Measurements from ENCODE around the gene F2RL3. TPM values are rescaled to one million over a fixed set of nuclear protein-coding genes. Genes with fewer than 3 reads are reported as not detected.

F2RL3 gene
- polyA plus RNA-seq, 5 donors, result 0.61 to 1.5 (median 1.3) TPM

GRCh38 chr19:16892868-16893685 lies 4.3 kb downstream of the F2RL3 start:
- DNase-seq, result no peak

DNA sequence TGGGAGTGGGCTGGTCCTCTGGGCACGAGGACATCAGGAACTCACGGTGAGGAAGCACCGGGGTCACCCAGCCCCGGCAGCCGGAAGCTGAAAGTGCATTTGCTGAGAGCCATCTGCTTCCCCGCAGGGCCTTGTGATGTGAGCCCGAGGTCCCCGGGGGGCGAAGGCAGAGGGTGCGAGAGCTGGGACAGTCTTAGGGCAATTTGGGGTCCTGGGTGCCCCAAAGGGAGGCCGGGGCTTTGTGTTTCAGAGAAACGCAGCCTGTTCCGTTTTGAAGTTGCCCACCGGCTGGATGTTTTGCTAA lies 4.8 kb downstream of the F2RL3 start:
- no peak for DNase-seq

- no peak for DNase-seq
These were observed 5.3 kb downstream of the F2RL3 start for GRCh38 chr19:16894080-16894479.

- DNase-seq, result peak in 1 of 2 donors; percentile 19
These were observed 6.8 kb downstream of the F2RL3 start for GRCh38 chr19:16895467-16896145.

GRCh38 chr19:16896146-16897028 lies 7.6 kb downstream of the F2RL3 start:
- no peak for DNase-seq

- peak; percentile 75 to 84 for DNase-seq
These were observed 8.4 kb downstream of the F2RL3 start for GRCh38 chr19:16897029-16897855.

GRCh38 chr19:16897856-16898161 lies 9.0 kb downstream of the F2RL3 start:
- no peak for DNase-seq

DNA sequence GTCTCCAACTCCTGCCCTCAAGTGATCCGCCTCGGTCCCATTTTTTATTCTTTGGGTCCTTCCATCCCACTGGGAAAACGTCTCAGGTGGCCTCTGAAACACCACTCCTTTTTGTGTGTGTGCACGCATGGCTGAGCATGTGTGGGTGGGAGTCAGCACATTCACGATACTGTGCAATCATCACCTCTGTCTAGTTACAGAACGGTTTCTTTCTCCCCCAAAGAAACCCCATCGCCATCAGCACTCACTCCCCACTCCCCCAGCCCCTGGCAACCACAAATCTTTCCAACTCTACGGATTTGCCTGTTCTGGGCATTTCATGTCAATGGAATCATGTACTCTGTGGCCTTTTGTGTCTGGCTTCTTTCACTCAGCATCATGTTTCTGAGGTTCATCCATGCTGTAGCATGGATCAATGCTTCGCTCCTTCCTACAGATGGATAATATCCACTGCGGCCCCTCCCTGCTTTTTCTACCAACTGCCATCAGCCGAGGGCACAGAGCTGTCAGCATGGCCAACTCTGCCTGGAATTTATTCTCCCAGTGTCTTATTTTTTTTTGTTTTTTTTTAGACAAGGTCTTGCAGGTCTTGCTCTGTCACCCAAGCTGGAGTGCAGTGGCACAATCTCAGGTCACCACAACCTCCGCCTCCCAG lies 9.7 kb downstream of the F2RL3 start:
- no peak for DNase-seq

DNA sequence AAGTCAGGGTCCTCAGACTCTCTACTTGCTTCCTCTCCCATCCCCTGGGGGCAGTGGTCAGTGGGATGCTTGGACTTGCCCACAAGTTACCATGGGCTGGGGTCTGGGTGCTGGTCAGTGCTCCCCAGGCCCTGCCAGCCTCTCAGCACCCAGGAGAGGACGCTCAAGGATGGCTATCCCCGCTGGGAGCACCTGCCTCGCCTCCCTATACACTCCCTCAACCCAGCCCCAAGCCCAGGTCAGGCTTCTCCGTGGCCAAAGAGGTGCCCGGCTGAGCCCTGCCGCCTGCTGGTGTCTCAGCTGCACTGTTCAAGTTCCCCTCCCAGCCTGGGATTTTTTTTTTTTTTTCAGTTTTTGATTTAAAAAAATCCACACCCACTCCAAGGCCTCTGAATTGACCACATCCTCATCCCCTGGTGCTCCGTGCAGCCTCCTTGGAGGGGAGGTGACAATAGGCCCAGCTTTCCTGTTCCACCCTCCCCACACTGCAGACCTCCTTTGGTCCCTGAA lies 10.8 kb downstream of the F2RL3 start:
- no peak for DNase-seq

DNA sequence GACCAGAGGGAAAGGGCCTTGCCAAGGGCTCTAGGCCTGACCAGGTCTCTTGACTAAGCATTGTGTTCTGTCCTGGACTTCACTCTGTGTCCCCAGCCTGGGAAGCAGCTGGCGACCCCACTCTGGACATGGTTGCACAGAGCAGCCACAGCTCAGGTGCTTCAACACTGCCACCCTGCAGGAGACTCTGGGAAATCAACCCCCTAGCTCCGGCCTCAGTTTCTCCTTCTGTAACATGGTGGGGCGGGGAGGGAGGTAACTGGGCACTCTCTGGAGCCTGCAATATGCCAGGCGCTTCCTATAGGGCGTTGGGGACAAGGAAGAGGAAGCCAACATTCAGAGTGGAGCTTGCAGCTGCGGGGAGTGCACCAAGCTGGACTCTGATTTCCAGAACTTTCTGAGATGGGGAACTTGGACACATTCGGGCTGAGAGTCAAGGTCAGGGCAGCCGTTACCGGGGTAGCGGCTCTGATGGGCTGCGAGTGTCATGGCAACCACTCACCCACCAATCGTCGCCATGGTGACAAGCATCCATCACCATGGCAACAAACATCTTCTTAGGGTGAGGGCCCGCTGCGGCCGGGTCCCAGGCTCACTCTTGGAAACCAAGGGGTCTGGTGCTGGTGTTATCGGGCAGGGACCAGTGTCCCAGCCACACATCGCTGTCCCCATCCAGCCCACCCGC lies 12.8 kb downstream of the F2RL3 start:
- no peak for DNase-seq

- no peak for DNase-seq
These were observed 13.7 kb downstream of the F2RL3 start for GRCh38 chr19:16902545-16902944.

- no peak for DNase-seq
These were observed 14.5 kb downstream of the F2RL3 start for GRCh38 chr19:16903347-16903746.

GRCh38 chr19:16904599-16904998 lies 15.8 kb downstream of the F2RL3 start:
- no peak for DNase-seq

DNA sequence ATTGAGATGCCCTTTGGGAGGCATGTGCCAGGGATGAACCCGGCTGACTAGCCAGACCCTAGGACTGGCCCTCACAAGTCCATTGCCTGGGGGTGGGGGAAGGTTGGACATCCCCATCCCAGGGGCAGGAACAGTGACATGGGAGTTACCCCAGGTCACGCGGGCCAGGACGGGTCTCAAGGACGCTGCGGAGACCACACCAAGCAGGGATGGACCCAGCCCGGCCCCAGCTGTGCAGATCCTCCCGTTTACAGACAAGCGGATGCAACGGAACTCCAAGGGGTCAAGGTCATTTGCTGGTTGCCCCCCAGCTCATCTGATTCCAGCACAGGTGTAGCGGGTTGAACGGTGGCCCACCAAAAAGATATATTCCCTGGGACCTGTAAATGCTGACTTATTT lies 20.0 kb downstream of the F2RL3 start:
- no peak for DNase-seq

GRCh38 chr19:16911046-16911445 lies 22.2 kb downstream of the F2RL3 start:
- no peak for DNase-seq

- DNase-seq, result no peak
These were observed 24.0 kb downstream of the F2RL3 start for GRCh38 chr19:16912780-16913179.

DNA sequence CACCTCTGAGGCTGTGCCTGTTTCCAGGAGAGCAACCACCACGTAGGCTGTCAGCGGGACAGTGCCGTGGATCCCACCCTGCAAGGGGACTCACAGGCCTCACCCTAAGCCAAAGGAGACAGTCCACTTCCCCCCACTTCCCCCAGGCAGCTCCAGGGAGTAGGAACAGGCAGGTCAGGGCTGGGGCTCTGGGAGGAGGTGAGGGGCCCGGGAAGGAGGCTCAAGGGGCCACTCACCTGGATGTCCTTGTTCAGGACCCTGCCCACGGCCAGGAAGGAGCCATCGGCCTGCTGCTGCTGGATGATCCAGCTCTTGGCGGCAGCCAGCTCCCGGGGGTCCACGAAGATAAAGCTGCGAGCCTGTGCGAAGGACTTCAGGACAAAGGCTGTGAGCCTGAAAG lies 25.6 kb downstream of the F2RL3 start:
- no peak for DNase-seq

DNA sequence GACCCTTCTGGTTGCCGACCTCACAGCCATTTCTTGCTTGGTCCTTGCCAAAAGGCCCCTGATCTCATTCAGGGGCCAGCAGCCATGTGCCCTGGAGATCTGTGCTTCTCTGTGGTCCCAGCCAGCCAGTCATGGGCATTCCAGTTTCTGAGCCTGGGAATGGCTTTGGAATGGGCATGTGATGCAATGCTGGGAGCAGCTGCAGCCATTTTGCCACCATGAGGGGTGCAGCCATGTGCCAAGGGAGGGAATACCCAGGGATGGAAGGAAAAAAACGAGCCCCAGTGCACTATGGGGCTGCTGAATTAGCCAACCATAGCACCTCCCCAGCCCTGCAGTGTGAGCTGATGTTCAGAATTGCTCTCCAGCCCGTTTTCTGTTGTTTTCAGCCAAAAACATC lies 26.3 kb downstream of the F2RL3 start:
- no peak for DNase-seq

DNA sequence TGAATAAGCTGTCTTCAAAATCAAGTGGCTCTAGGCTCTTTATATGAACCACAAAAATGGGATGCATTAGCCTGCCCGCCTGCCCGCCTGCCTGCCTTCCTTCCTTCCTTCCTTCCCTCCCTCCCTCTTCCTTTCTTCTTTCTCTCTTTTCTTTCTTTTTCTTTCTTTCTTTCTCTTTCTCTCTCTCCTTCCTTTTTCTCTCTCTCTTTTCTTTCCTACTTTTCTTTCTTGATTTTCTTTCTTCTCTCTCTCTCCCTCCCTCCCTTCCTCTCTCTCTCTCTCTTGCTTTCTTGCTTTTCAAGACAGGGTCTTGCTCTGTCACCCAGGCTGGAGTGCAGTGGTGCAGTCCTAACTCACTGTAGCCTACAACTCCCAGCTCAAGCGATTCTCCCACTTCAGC lies 26.9 kb downstream of the F2RL3 start:
- DNase-seq, result no peak

GRCh38 chr19:16917401-16917800 lies 28.6 kb downstream of the F2RL3 start:
- no peak for DNase-seq

DNA sequence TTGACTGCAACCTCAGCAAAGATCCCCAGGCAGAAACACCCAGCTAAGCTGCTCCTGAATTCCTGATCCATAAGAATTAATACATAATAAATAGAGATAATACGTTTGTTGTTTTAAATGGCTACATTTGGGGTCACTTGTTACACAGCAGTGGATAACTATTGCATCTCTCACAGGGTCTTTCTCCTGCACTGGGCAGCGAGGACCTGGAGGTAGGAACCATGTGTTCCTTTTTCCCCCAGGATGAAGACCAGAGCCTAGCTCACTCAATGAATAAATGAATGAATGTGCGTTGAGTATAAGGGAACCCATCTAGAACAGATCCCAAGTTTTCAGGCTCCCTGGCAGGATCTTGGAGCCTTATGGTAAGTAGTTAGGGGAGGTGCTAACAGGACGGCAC lies 30.7 kb downstream of the F2RL3 start:
- DNase-seq, result no peak
